Stimulated activated naive CD4-positive, alpha-beta T cell treated with Interleukin-2 at 50 U/mL for 16 hours (primary cell): ENCODE results near the gene C11orf86.

Source experiments
- DNase-seq: peaks from one replicate; lab custom pipeline; 2025; lab: John Stamatoyannopoulos, UW

C11orf86 gene

DNA sequence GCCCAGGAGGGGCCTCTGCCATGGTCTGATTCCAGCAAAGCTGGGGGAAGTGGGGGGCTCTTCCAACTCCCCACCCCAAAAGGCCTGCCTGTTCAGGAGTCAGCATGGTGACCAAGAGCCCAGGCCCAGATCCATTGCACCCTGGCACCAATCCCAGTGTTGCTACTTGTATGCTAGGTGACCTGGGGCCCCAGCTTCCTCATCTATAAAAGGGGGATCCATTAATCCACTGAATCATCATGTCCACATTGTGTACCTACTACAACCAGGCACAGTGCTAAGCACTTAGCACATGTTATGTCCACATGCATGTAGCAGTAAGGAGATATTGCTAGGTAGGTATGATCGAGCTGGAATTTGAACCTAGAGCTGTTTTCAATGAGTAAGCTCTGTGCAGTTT, 49.9 kb downstream of the C11orf86 start:
- no peak for DNase-seq

GRCh38 chr11:67025750-67026149, 50.6 kb downstream of the C11orf86 start:
- DNase-seq: no peak
